ENCODE data around the gene BRDT. TPM values are rescaled to one million over a fixed set of nuclear protein-coding genes. Genes with fewer than 3 reads are reported as not detected.
A peak's percentile ranks its signal among the peaks of the same experiment; 100 is the strongest.
"Not testable (repeated sequence)": the region's sequence is repeated elsewhere in the genome, so short reads cannot be mapped to it uniquely, and the experiment has no call there.

The BRDT gene
- total and polyA plus RNA-seq, 7 donors = not detected

DNA sequence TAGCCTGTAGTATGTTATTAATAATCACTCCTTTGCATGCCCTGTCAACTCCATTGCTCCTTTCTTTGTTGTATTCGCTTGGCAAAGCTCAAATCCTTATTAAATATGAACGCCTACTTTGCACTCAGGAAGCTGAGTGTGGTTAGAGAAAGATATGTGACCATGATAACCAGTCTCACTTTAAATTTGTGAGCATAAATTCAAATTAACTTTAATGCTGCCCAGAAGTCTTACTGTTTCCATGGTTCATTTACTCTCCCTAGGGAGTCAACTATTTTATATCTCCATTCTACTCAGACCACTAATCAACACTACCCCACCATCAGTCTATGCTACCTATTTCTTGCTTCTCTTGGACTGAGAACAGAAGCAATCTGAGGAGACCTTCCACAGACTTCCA lies 68.5 kb downstream of the BRDT start:
- TF ChIP-seq POLR2AphosphoS5 (IDR thresholded peaks at IDR 0.05) (no peak), EP300 (IDR thresholded peaks at IDR 0.05) (no peak), POLR2A (IDR thresholded peaks at IDR 0.05) (no peak)
- TF ChIP-seq, protein P1, sequence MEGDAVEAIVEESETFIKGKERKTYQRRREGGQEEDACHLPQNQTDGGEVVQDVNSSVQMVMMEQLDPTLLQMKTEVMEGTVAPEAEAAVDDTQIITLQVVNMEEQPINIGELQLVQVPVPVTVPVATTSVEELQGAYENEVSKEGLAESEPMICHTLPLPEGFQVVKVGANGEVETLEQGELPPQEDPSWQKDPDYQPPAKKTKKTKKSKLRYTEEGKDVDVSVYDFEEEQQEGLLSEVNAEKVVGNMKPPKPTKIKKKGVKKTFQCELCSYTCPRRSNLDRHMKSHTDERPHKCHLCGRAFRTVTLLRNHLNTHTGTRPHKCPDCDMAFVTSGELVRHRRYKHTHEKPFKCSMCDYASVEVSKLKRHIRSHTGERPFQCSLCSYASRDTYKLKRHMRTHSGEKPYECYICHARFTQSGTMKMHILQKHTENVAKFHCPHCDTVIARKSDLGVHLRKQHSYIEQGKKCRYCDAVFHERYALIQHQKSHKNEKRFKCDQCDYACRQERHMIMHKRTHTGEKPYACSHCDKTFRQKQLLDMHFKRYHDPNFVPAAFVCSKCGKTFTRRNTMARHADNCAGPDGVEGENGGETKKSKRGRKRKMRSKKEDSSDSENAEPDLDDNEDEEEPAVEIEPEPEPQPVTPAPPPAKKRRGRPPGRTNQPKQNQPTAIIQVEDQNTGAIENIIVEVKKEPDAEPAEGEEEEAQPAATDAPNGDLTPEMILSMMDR (IDR thresholded peaks at IDR 0.05) = no peak
- H3K9me3 ChIP-seq = no peaks in the 10 kb centered on the region
- H3K36me3 ChIP-seq = no peaks in the 10 kb centered on the region
- 61 to 86% methylated on average over 2 of the region's 2 CpGs for WGBS, 2 donors
- intact Hi-C loops (cut with DNase I) = no loop called here
- DNase-seq = no peak
- no peaks in the 10 kb centered on the region for H3K27me3 ChIP-seq
- no peak overlapping the region for H3K27ac ChIP-seq
- H3K4me1 ChIP-seq = no peaks in the 10 kb centered on the region
- H3K4me3 ChIP-seq = no peak overlapping the region

DNA sequence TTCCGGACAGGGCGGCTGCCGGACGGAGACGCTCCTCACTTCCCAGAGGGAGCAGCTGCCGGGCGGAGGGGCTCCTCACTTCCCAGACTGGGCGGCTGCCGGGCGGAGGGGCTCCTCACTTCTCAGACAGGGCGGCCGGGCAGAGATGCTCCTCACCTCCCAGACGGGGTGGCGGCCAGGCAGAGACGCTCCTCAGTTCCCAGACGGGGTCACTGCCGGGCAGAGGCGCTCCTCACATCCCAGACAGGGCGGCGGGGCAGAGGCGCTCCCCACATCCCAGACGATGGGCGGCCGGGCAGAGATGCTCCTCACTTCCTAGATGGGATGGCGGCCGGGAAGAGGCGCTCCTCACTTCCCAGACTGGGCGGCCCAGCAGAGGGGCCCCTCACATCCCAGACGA lies 76.8 kb downstream of the BRDT start:
- H3K9me3 ChIP-seq; intact Hi-C loops (cut with DNase I); H3K4me3 ChIP-seq; H3K27ac ChIP-seq; H3K36me3 ChIP-seq; H3K4me1 ChIP-seq; DNase-seq: not testable (repeated sequence)
- WGBS, 2 donors = 97 to 98% methylated on average over 29 of the region's 29 CpGs
- peaks cover 0 to 11% (median 0%) of the 10 kb centered on the region in 3 donors for H3K27me3 ChIP-seq

- no peak for DNase-seq
- WGBS, 2 donors = 82 to 89% methylated on average over 9 of the region's 9 CpGs
- Histone ChIP-seq H3K36me3 (no peaks in the 10 kb centered on the region), H3K4me3 (no peak overlapping the region), H3K27me3 (peaks cover 0 to 11% (median 0%) of the 10 kb centered on the region in 3 donors), H3K27ac (no peak overlapping the region), H3K9me3 (no peaks in the 10 kb centered on the region), H3K4me1 (peaks cover 0 to 9% (median 5%) of the 10 kb centered on the region in 4 donors)
- intact Hi-C loops (cut with DNase I) = no loop called here
- TF ChIP-seq POLR2AphosphoS5 (IDR thresholded peaks at IDR 0.05) = no peak
- no peak for TF ChIP-seq EP300 (IDR thresholded peaks at IDR 0.05)
- no peak for TF ChIP-seq POLR2A (IDR thresholded peaks at IDR 0.05)
- TF ChIP-seq, protein P1 (IDR thresholded peaks at IDR 0.05) = no peak
Measured at GRCh38 chr1:92026806-92027205, 77.6 kb downstream of the BRDT start.

DNA sequence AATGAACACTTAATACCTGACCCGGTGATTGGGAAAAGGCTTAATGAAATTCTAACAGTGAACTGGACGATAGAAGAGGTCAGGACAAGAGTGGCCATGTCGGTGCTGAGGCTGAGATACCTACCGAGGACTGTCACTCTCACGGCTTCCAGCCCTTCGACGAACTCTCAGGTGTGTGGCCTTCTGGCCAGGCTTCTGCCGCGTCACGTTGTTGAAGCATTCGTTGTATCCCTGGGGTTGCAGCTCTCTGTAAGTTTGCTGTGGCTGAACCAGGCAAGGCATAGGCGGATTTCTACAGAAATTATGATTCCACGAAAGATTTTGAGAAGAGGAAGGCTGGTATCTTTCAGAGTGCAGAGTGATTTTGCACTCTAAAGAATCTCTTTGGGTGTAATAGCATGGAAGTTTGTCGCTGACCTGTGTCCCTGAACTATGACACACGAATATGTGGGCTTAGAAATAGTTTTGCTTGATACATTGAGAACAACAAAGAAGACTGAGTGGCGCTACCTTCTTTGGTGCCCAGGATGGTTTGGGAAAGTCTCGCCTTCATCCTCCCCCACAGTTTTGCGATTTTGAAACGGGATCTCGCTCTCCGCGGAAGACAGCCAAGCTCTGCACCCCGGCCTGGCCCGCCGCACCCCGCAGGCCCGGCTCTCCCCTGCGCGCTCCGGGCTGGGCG lies 80.2 kb downstream of the BRDT start:
- intact Hi-C loops (cut with DNase I) = no loop called here
- no peaks in the 10 kb centered on the region for H3K9me3 ChIP-seq
- no peak for DNase-seq
- whole genome bisulfite sequencing, 2 donors = 40 to 44% methylated on average over 31 of the region's 31 CpGs
- no peaks in the 10 kb centered on the region for H3K36me3 ChIP-seq
- peaks cover 0 to 11% (median 0%) of the 10 kb centered on the region in 3 donors for H3K27me3 ChIP-seq
- H3K4me3 ChIP-seq = peak overlapping the region; percentile 43 to 60 (median 54)
- H3K27ac ChIP-seq = no peak overlapping the region
- TF ChIP-seq EP300 (IDR thresholded peaks at IDR 0.05) (no peak), POLR2A (IDR thresholded peaks at IDR 0.05) (no peak), POLR2AphosphoS5 (IDR thresholded peaks at IDR 0.05) (no peak)
- TF ChIP-seq, protein P1 (IDR thresholded peaks at IDR 0.05) = no peak
- peaks cover 0 to 9% (median 5%) of the 10 kb centered on the region in 4 donors for H3K4me1 ChIP-seq

- peak overlapping the region in 1 of 4 donors; percentile 45 for H3K27ac ChIP-seq
- H3K9me3 ChIP-seq = no peaks in the 10 kb centered on the region
- peaks cover 0 to 9% (median 5%) of the 10 kb centered on the region in 4 donors for H3K4me1 ChIP-seq
- H3K36me3 ChIP-seq = no peaks in the 10 kb centered on the region
- 10 to 22% methylated on average over 4 of the region's 4 CpGs for WGBS, 2 donors
- peak overlapping the region in 3 of 4 donors; percentile 50 to 60 (median 58) for H3K4me3 ChIP-seq
- no peak for DNase-seq
- no peak for TF ChIP-seq POLR2AphosphoS5 (IDR thresholded peaks at IDR 0.05)
- TF ChIP-seq POLR2A (IDR thresholded peaks at IDR 0.05) = no peak
- TF ChIP-seq, protein P1 (IDR thresholded peaks at IDR 0.05) = no peak
- no peak for TF ChIP-seq EP300 (IDR thresholded peaks at IDR 0.05)
- H3K27me3 ChIP-seq = peaks cover 0 to 11% (median 0%) of the 10 kb centered on the region in 3 donors
- intact Hi-C loops (cut with DNase I) = no loop called here
Measured at GRCh38 chr1:92030656-92031107, 81.5 kb downstream of the BRDT start.
